ENCODE measurements around the gene AHCYL2.
"Not testable (repeated sequence)": the region's sequence is repeated elsewhere in the genome, so short reads cannot be mapped to it uniquely, and the experiment has no call there.

AHCYL2 gene

DNA sequence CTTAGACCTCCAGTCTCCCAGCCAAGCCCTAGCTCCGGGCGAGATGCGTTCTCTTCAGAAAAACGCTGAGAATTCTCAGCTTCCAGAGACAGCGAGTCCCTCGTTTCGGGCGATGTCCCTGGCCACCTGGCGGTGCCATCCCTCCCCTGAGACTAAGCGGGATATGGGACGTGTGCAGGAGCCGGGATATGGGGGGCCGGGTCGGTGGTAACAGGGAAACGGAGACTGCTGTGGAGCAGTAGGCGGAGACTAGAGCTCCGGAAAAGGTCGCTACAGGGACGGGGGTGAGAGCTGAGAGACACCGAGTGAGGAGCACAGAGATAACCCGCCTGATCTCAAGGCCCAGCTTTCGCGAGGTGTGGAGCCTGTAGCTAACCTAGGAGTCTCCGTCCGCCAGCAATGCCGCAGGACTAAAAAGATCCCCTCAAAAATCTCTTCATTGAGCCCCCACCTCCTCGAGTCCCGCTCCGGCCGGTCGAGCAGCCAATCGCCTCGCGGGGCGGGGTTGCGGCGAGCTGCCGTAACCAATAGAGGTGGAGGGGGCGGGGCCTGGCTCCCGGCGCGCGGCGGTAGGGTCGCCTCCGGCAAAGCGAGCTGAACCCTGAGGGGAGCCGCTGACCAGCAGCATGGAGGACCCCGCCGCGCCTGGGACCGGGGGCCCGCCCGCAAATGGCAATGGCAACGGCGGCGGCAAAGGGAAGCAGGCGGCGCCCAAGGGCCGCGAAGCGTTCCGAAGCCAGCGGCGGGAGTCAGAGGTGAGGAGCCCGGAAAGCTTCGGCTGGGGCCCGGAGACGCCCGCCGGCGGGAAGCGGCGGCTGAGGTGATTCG, 209.2 kb downstream of the AHCYL2 start, which contains the start of gene STRIP2:
TSS of gene STRIP2 (plus strand) at position 586 of the 828 bp plus-strand sequence. CDS start at position 627, 41 bp downstream.
- FAIRE-seq = no peak

DNA sequence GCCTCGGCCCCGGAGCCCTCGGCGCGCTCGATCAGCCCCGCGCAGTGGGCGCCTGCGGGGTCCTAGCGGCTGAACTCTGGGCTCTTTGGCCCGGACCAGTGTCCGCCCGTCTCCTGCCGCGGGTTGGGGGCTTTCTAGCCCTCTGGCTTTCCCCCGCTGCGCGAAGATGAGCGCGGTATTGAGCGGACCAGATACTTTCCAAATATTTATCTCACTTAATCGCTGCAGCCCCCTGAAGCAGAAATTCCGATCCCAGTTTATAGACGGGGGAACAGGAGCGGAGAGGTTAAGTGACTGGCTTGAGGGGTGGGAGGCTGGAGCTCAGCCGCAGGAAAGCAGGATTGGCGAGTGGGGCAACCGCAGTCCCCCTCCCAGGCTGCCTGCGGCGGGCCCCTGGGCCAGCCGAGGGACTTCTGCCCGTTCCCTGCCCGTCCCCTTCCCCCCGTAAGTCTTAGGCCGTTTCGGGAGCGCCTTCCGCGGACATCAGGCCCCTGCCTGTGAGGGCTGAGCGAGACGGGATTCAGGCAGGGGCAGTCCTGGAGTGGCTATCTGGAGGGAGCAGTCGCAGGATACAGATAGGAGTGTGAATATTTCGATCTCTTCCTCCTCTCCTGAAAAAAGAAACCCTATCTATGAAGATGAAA, 210.0 kb downstream of the AHCYL2 start:
- no peak for FAIRE-seq

DNA sequence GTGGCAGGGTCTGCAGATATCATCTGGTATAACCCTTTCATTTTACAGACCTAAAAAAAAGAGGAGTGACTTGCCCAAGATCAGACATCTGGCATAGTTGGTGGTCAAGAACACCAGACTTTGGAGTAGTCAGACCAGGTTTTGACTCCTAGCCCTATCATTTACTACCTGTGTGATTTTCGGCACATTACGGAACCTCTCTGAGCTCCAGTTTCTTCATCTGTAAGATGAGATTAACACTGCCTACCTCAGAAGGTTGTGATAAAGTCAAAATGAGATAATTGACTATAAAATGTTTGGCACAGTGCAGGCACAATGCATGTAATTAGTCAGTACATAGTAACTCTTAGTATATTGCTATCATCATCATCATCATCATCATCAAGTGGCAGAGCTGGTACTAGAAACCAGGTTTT, 210.6 kb downstream of the AHCYL2 start:
- FAIRE-seq = no peak

DNA sequence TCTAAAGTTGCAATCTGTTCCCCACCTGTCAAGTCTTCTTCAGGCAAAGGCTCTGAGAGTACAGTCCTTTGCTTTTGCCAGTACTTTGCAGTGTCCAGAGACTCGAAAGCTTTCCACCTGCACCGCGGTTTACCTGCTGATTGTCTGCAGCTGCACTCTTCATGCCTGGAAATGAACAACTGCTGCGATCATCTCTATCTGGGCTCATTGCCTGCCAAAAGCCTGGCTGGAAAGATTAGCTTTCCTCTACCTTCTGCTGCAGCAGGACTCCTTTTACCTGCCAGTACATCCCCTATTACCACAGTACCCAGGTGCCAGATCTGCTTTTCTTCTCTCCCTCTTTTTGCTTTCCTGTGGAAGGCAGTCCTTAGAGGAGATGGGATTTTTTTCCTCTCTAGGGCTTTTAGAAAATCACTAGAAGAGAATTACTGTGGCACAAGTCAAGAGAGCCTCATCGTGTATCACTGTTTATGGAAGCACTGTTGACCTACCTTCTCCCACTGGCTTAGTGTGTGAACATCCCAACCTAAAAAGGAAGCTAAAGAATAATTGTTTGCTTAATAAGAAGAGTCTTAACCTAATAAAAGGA, 211.6 kb downstream of the AHCYL2 start:
- FAIRE-seq = no peak

DNA sequence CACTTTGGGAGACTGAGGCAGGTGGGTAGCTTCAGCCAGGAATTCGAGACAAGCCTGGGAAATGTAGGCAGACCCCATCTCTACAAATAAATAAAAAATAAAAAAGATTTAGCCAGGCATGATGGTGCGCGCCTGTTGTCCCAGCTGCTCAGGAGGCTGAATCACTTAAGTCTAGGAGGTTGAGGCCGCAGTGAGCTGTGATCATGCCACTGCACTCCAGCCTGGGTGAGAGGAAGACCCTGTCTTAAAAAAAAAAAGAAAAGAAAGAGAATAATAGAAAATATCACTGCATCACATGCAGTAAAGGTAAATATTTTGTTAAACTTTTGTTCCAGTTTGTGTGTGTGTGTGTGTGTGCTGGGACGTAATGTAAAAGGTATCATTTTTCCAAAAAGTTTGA, 212.4 kb downstream of the AHCYL2 start:
- no peak for FAIRE-seq

DNA sequence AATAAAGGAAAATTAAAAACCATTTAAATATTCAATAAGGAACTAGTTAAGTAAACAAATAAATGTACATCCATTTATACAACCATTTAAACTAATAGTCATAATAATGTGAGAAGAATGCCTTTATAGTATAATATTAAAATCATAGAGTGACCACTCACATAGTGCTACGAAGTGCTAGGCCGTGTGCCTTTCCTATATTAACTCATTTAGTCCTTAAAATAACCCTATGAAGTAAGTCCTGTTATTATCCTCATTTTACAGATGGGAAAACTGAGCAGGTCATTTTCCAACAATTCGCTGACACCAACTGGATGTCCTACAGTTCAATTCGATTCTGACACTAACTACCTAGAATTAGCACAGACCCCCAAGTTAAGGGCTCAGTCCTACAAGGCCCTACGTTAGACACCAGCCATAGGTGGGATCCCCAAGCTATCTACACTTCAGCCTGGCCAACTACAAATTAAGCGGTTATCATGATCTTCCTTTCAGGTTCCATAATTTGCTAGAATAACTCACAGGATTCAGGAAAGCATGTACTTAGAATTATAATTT, 213.5 kb downstream of the AHCYL2 start:
- FAIRE-seq = no peak

DNA sequence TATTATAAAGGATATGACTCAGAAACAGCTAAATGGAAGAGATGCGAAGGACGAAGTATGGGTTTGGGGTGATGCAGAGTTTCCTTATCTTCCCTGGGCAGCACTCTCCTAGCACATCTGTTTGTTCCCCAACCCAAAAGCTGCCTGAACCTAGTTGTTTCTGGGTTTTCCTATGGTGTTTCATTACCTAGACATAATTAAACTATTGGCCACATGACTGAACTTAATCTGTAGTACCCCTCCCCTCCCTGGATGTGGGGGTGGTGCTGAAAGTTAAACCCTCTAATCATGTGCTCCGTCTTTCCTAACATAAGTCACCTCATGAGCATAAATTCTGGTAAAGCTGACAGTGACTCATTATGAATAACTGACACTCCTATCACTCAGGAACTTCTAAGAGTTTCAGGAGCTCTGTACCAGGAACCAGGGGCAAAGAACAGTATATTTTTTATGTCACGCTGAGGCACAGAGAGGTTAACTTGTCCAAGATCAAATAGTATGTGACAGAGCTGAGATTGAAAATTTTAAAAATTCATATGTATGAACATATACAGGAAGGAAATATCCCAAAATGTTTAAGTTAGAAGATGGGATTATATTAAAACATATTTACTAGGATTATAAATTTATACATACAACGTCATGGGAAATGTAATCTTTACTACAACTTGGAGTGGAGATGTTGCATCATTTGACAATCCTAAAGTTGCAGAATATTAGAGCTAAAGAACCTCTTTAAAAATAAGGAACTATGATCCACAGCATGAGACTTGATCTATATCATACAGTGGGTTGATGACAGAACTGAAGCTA, 214.2 kb downstream of the AHCYL2 start:
- FAIRE-seq = no peak

DNA sequence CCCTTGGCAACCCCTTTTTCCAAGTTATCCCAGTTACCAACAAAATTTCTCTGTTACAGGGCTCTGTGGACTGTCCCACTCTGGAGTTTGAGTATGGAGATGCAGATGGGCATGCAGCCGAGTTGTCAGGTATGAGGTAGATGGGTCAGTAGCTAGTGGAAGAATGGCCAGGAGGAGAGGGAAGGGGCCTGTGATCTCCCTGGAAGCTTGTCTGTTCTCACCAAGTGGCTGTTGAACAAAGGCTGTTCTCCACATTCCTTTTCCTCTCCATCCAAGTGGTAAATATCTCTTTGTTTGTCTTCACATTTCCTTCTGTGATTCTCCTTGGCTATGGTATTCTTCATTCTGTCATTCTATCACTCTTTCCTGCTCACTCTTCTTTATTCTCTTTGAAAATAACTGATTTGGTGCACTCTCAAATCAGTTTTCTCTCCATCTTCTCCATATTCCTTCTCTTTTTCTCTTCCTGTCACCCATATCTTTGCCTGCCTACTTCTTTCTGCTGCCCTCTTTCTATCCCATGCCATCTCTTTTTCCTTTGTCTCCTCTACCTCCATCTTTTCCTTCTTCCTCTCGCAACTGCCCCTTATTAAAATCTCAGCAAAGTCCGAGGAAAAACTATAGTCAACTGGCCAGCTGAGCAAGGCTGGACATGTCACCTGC, 215.3 kb downstream of the AHCYL2 start:
- FAIRE-seq = no peak

DNA sequence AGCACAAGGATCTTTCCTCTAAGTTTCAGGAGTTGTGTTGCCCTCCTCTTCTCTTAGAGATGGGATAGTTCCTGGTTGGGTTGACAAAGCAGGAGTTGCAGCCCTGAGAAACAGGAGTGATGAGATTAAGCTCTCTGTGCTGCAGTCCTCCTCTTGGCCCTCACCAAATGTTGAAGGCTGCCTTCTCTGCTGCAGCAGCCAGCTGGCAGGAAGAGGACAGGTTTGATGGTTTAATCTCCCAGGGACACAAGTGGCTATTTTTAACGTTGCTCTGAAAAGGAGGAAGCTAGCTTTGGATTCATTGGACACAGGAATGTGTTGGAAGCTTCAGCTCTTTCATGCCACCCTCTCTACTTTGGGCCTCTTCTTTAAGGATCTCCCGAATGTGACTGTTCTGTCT, 218.8 kb downstream of the AHCYL2 start:
- FAIRE-seq = no peak

DNA sequence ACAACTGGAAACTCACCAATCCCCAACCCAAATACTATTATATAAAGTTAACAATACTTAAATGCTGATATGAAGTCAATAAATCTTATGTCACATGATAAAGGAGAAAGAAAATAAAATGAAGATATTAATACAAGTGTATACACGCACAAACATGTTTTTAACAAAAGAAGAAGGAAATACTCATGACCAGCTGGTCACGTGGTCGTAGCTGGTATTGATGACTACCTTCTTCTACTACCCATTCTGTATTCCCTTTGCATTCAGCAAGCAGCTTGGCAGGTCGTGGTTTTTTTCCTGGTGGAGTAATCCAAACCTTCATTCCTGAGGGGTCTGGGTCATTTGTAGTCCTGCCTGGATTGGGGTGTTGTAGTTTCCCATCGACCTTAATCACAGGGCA, 219.9 kb downstream of the AHCYL2 start:
- FAIRE-seq = not testable (repeated sequence)

DNA sequence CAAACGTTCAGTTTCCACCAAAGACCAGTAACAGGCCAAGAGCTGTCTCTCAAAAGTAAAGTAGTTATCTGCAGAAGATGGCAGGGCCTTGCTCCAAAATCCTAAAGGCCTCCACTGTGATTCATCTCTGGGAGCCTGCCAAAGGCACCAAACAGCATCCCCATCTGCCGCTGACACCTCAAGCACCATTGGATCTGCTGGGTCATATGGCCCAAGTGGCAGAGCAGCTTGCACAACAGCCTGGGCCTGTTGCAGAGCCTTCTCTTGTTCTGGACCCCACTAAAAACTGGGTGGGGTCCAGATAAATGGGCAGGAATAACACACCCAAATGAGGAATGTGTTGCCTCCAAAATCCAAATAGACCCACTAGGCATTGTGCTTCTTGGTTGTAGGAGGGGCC, 222.1 kb downstream of the AHCYL2 start:
- FAIRE-seq = not testable (repeated sequence)

DNA sequence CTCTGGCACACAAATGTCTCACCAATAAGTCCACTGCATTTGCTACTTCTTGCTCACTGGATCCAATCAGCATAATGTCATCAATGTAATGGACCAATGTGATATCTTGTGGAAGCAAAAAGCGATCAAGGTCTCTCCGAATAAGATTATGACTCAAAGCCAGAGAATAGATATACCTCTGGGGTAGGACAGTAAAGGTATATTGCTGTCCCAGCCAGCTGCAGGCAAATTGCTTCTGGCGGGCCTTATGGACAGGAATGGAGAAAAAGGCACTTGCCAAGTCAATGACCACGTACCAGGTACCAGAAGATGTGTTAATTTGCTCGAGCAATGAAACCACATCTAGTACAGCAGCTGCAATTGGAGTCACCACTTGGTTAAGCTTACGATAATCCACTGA, 222.6 kb downstream of the AHCYL2 start:
- FAIRE-seq = not testable (repeated sequence)

DNA sequence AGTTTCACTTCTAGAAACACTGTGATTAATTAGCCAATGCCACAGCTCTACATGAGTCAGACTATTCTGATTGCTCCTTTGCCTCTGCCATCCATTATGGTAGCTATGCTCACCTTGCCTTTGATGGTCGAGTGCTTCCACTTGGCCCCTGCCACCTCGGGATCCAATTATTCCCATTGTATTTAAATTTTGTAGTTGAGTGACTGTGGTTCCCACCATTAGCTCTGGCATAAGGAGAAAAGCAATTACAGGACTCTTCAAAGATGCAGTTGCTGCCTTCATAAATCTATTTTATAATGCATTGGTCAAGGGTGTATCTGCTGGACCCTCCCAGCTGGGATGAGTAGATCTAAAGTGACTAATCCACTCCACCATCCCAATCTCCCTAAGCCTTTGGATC, 223.8 kb downstream of the AHCYL2 start:
- FAIRE-seq = not testable (repeated sequence)

DNA sequence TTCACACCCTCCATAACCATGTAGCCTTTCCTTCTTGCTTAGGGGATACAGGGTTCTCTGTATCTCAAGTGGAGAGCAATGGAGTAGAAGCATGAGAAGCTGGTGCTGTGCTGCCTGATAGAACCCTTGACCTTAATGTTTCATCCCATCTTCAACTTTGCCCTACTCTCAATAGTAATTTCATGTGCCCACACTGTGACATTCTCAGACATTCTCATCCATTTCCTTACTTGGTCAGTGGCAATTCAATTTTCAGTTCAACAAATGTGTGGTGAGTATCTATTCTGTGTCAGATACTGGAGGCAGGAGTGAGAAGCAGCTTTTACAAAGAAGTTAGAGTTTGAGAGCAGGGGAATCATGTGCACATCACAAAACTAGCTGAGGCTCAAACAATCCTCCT, 225.5 kb downstream of the AHCYL2 start:
- FAIRE-seq = no peak

DNA sequence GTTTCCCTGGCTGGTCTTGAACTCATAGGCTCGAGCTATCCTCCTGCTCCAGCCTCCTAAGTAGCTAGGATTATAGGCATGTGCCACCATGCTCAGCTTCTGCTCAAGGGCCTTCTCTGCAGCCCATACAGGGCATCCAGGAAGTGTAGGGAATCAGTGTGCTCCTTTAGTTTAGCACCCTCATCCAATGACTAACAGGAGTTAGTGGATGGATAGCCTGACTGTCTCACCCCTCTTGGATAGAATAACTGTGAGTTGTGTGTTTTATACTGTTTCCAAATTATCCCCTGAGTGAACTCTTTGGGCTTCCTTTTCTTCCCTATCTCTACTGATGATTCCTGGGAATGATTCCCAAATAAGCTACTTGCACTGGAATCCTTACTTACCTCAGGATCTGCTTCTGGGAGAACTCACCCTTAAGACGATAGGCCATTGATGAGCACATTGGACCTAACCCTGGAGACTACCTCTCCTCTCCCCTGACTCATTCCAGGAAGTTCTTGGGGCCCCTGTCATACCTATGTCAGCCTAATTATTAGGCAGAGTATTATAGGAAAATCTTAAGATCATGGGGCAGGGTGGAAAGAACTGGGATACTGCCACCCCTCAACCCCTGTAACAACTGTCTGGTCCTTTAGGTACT, 227.9 kb downstream of the AHCYL2 start:
- FAIRE-seq = no peak

DNA sequence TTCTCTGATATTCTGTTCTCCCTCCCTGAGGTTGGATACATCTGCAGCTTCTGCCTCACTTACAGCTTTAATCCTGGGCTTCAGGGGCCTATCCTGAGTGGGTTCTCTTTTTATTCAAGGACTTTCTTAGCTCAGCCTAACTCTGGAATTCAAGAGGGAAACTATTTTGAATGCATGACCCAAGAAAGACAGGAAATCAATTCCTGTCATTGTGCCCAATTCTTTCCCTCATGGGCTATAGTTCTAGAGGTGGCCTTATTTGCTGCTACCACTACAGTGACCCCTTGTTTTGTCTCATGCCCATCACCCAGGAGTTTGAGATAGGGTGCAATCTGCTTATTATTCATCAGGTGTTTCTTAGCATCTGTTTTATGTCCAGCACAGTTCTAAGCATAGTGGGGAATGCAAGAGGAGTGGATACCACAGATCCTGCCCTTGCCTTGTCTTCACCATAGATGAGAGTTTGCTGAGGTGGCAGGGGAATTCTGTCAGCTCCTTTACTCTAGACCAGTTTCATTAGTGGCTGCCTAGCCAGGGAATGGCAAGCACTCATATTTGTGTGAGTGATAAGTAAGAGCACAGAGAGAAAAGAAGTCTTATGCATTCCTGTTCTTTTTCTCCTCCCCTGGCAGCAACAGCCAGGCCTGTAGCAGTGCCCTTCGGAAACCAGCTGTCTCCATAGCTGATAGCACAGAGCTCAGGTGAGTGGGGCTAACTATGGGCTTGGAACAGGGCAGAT, 228.8 kb downstream of the AHCYL2 start:
- FAIRE-seq = no peak

DNA sequence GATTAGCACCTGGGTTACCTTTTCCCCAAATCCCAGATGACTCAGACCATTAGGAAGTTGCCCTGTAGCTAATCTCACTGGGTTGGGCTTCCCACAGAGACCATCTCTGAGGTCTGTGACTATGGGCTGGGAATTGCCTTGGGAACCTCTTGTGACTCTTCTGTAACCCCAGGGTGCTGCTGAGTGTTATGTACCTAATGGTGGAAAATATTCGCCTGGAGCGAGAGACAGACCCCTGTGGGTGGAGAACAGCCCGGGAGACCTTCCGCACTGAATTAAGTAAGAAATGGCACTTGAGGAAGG, 229.4 kb downstream of the AHCYL2 start:
- FAIRE-seq = no peak

DNA sequence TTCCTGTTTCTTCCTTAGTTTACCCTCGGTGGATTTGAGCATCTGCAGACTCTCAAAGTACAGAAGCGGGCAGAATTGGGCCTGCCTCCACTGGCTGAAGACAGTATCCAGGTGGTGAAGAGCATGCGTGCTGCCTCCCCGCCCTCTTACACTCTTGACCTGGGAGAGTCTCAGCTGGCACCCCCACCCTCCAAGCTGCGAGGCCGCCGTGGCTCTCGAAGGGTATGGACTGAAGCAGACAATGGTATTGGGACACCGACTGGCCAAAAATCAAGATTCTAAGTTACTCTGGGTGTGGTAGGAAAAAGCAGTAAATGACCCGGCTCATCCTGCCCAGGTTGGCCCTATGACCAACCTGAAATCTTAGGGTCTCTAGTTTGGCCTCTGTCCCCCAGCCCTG, 231.6 kb downstream of the AHCYL2 start:
- no peak for FAIRE-seq

DNA sequence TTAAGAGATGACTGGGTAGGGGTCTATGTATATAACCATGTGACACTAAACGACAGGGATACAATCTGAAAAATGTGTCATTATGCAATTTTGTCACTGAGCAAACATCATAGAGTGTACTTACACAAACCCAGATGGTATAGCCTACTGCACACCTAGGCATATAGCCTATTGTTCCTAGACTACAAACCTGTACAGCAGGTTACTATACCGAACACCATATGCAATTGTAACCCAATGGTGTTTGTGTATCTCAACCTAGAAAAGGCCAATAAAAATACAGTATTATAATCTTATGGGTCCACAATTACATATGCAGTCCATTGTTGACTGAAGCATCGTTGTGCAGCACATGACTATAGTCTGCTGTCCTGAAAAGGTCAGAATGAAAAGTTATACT, 232.3 kb downstream of the AHCYL2 start:
- no peak for FAIRE-seq

DNA sequence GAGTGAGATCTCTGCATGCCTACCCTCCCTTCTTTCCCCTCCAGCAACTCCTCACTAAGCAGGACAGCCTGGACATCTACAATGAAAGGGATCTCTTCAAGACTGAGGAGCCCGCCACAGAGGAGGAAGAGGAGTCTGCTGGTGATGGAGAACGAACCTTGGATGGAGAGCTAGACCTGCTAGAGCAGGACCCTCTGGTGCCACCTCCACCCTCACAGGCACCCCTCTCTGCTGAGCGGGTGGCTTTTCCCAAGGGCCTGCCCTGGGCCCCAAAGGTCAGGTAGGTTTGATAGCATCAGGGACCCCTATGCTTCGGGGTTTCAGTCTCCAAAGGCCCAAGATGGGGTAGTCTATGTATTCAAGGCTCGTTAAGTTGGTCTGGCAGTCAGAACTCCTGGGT, 233.3 kb downstream of the AHCYL2 start:
- FAIRE-seq = no peak

DNA sequence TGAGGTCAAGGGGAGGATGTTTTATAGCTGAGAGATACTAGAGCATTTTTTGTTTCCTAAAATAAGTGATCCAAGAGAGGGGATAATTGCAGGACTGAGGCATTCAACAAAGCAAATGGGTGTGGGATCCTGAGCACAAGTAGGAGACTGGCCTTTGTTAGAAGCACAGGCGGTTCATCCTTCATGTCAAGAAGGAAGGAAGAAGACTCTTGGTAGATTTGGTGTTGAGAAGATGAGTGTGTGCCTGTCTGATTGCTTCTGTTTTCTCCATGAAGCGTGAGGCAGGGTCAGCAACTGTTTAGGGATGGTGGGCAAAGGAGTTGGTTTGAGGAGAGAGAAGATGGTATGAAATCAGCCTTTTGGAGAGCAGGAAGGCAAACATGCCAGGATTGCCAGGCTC, 237.0 kb downstream of the AHCYL2 start:
- no peak for FAIRE-seq

All from colon (tissue), 2 donors.